ENCODE measurements around the gene GRK5. TPM values are rescaled to one million over a fixed set of nuclear protein-coding genes. Genes with fewer than 3 reads are reported as not detected.

GRK5 gene
- total RNA-seq, 1 experiment from 2014 or later, result 1.2 TPM

DNA sequence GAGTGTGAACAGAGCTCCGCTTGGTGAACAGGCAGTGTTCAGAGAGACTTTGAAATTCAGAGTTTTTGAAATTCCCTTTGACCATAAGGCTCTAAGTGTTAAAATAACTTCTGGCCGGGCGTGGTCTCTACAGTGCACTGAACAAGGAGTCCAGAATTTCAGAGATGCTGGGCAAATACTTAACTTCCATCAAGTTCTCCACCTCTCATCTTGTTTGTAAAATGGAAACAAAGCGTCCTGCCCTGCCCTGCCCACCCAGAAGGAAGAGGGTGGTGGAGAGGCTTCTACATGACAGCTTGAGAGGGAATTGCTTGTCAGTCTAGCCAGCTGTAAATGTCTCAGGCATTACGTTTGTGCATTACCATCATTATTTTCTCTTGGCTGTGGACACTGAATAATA is 232.6 kb downstream of the GRK5 start:
- no peak overlapping the region for H4K91ac ChIP-seq (ENCODE audit: insufficient read length, low read depth, low read length)
- TF ChIP-seq, protein P1, sequence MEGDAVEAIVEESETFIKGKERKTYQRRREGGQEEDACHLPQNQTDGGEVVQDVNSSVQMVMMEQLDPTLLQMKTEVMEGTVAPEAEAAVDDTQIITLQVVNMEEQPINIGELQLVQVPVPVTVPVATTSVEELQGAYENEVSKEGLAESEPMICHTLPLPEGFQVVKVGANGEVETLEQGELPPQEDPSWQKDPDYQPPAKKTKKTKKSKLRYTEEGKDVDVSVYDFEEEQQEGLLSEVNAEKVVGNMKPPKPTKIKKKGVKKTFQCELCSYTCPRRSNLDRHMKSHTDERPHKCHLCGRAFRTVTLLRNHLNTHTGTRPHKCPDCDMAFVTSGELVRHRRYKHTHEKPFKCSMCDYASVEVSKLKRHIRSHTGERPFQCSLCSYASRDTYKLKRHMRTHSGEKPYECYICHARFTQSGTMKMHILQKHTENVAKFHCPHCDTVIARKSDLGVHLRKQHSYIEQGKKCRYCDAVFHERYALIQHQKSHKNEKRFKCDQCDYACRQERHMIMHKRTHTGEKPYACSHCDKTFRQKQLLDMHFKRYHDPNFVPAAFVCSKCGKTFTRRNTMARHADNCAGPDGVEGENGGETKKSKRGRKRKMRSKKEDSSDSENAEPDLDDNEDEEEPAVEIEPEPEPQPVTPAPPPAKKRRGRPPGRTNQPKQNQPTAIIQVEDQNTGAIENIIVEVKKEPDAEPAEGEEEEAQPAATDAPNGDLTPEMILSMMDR (conservative IDR thresholded peaks at IDR 0.05), result no peak

More for the DNA sequence above, 232.6 kb downstream of the GRK5 start:
- no peaks in the 10 kb centered on the region; the same call in 1 of the 2 replicates for H3K27me3 ChIP-seq (ENCODE audit: insufficient read depth, low read length)
- no peak overlapping the region for H2AFZ ChIP-seq (ENCODE audit: low read length)
- no peak overlapping the region for H4K8ac ChIP-seq (replicated peaks; ENCODE audit: insufficient read length, low read depth, low read length)
- no peak overlapping the region for H2BK12ac ChIP-seq (ENCODE audit: insufficient read length, low read depth, low read length)
- H3K9ac ChIP-seq (ENCODE audit: extremely low read depth, insufficient read length, low read length), result no peak overlapping the region
- no peak overlapping the region for H3K23ac ChIP-seq (ENCODE audit: insufficient read length, low read depth, low read length)
- peaks cover 4% of the 10 kb centered on the region for H3K23me2 ChIP-seq (ENCODE audit: insufficient read length, low read depth, low read length, poor library complexity, severe bottlenecking)
- peaks cover 10 to 14% of the 10 kb centered on the region in 2 experiments for H3K9me3 Mint-ChIP-seq
- no peaks in the 10 kb centered on the region; the same call in 1 of the 2 replicates for H3K79me2 ChIP-seq (ENCODE audit: insufficient read depth, low read length)
- H2BK20ac ChIP-seq (ENCODE audit: low read depth, low read length, poor library complexity, severe bottlenecking), result no peak overlapping the region
- no peaks in the 10 kb centered on the region for H4K20me1 ChIP-seq (ENCODE audit: control insufficient read depth, insufficient read depth, insufficient read length)
- H3T11ph ChIP-seq (ENCODE audit: low read length), result no peak overlapping the region
- no peak overlapping the region for H3K18ac ChIP-seq (ENCODE audit: insufficient read length, low read depth, low read length)
- no peak overlapping the region for H2BK15ac ChIP-seq (ENCODE audit: low read depth, low read length)
- no peak overlapping the region for H3K27ac Mint-ChIP-seq
- no peak overlapping the region for H3K4me2 ChIP-seq (ENCODE audit: insufficient read depth, insufficient read length, low read length)
- no peak overlapping the region for H2BK120ac ChIP-seq (ENCODE audit: low read depth, low read length, poor library complexity, severe bottlenecking)
- WGBS (ENCODE audit: extremely low coverage, insufficient read length, low lambda C conversion rate), result no CpG with 5 or more reads among the region's 5 CpGs
- 0 out of 4 replicates have a peak, but pooled peaks cover under 1 to 3% of the 10 kb centered on the region in 2 experiments for H3K4me1 Mint-ChIP-seq
- H4K5ac ChIP-seq (ENCODE audit: insufficient read length, low read depth, low read length), result no peak overlapping the region
- no peak for DNase-seq
- no peak overlapping the region for H3K4ac ChIP-seq (ENCODE audit: low read depth, low read length)
- no peaks in the 10 kb centered on the region for H3K9me3 ChIP-seq (ENCODE audit: control insufficient read depth, low read depth, low read length)
- H3K36me3 Mint-ChIP-seq (ENCODE audit: insufficient read depth in 1 of 3, low read depth in 3 of 3), result peaks cover 9% of the 10 kb centered on the region in 3 experiments; a peak in 6 of 7 replicates
- no peak overlapping the region for H3K27ac ChIP-seq (ENCODE audit: insufficient read length, low read depth, low read length)
- no peak overlapping the region for H3K56ac ChIP-seq (ENCODE audit: insufficient read length, low read depth, low read length)
- H3K14ac ChIP-seq (ENCODE audit: insufficient read depth, low read length), result no peak overlapping the region
- no peak overlapping the region for H2BK5ac ChIP-seq (ENCODE audit: insufficient read length, low read length)
- H3K4me1 ChIP-seq (ENCODE audit: insufficient read depth, low read length), result no peaks in the 10 kb centered on the region
- H3K27me3 Mint-ChIP-seq (ENCODE audit: low read depth), result peaks cover 11% of the 10 kb centered on the region
- H2AK5ac ChIP-seq (ENCODE audit: insufficient read length, low read length), result no peak overlapping the region
- no peaks in the 10 kb centered on the region for H3K79me1 ChIP-seq (ENCODE audit: insufficient read depth, low read depth, low read length, poor library complexity, severe bottlenecking)
- H3K4me3 Mint-ChIP-seq, result no peak overlapping the region

Measured in H9 (cell line).